Trophoblast cell (in vitro differentiated cells and primary cell): Measurements from ENCODE around the gene NTM.
A peak's percentile ranks its signal among the peaks of the same experiment; 100 is the strongest.

Source experiments
- DNase-seq, 2 donors: peaks; one replicate each; pipeline ENCODE4 v3.0.0-alpha.2; 2016
- H2AFZ ChIP-seq: 2 replicates; pipeline ENCODE4 v1.6.1; 2013; ENCODE audit warnings: low read length, moderate library complexity, mild to moderate bottlenecking; ENCODE audit not compliant: insufficient read depth, poor library complexity
- H2AK5ac ChIP-seq: 2 replicates; pipeline ENCODE4 v1.6.1; 2013; ENCODE audit warnings: mild to moderate bottlenecking, low read length
- H2BK120ac ChIP-seq: 2 replicates; pipeline ENCODE4 v1.6.1; 2013; ENCODE audit warnings: low read length, mild to moderate bottlenecking, moderate library complexity; ENCODE audit not compliant: insufficient read depth, poor library complexity
- H2BK12ac ChIP-seq: 2 replicates; pipeline ENCODE4 v1.6.1; 2013; ENCODE audit warnings: mild to moderate bottlenecking, low read length, moderate library complexity
- H2BK5ac ChIP-seq: 2 replicates; pipeline ENCODE4 v1.6.1; 2013; ENCODE audit warnings: low read length, low read depth, moderate library complexity, mild to moderate bottlenecking; ENCODE audit not compliant: poor library complexity
- H3K14ac ChIP-seq: 2 replicates; pipeline ENCODE4 v1.6.1; 2013; ENCODE audit warnings: mild to moderate bottlenecking, low read length
- H3K18ac ChIP-seq: 2 replicates; pipeline ENCODE4 v1.6.1; 2013; ENCODE audit warnings: mild to moderate bottlenecking, low read length
- H3K23ac ChIP-seq: 2 replicates; pipeline ENCODE4 v1.6.1; 2013; ENCODE audit warnings: low read length
- H3K27ac ChIP-seq: 2 replicates; pipeline ENCODE4 v1.5.1; 2013; ENCODE audit warnings: low read depth, mild to moderate bottlenecking, inconsistent platforms, low read length, moderate library complexity
- H3K27me3 ChIP-seq: 2 replicates; pipeline ENCODE4 v1.6.1; 2013; ENCODE audit warnings: inconsistent platforms, mild to moderate bottlenecking, low read length, moderate library complexity; ENCODE audit not compliant: insufficient read depth
- H3K36me3 ChIP-seq, 2 experiments: 1 replicate in 1 of 2; 2 replicates in 1 of 2; pipeline ENCODE4 v1.6.1; 2013; ENCODE audit warnings: low read length in 2 of 2, mild to moderate bottlenecking in 2 of 2, moderate library complexity in 1 of 2; ENCODE audit not compliant: insufficient read depth in 2 of 2, control insufficient read depth in 1 of 2
- H3K4ac ChIP-seq: 2 replicates; pipeline ENCODE4 v1.6.1; 2013; ENCODE audit warnings: low read depth, mild to moderate bottlenecking, low read length, moderate library complexity
- H3K4me1 ChIP-seq, 2 experiments: 1 replicate in 1 of 2; 2 replicates in 1 of 2; pipeline ENCODE4 v1.6.1; 2013; ENCODE audit warnings: low read length in 2 of 2, mild to moderate bottlenecking in 2 of 2, moderate library complexity in 1 of 2; ENCODE audit not compliant: insufficient read depth in 2 of 2, control insufficient read depth in 1 of 2
- H3K4me2 ChIP-seq: 2 replicates; pipeline ENCODE4 v1.6.1; 2013; ENCODE audit warnings: inconsistent platforms, mild to moderate bottlenecking, low read length, moderate library complexity
- H3K4me3 ChIP-seq: 2 replicates; pipeline ENCODE4 v1.5.1; 2013; ENCODE audit warnings: mild to moderate bottlenecking, low read depth, low read length, inconsistent platforms
- H3K79me1 ChIP-seq: one replicate; pipeline ENCODE4 v1.6.1; 2013; ENCODE audit warnings: low read length
- H3K79me2 ChIP-seq: 2 replicates; pipeline ENCODE4 v1.6.1; 2013; ENCODE audit warnings: low read length, mild to moderate bottlenecking; ENCODE audit not compliant: control insufficient read depth, insufficient read depth, poor library complexity
- H3K9ac ChIP-seq: 2 replicates; pipeline ENCODE4 v1.6.1; 2013; ENCODE audit warnings: mild to moderate bottlenecking, low read length
- H3K9me3 ChIP-seq: 2 replicates; pipeline ENCODE4 v1.6.1; 2013; ENCODE audit warnings: low read depth, mild to moderate bottlenecking, control low read depth, inconsistent platforms, low read length; ENCODE audit not compliant: insufficient read depth
- H4K12ac ChIP-seq: 2 replicates; pipeline ENCODE4 v1.6.1; 2013; ENCODE audit warnings: low read depth, mild to moderate bottlenecking, low read length, moderate library complexity
- H4K8ac ChIP-seq: 2 replicates; pipeline ENCODE4 v1.6.1; 2013; ENCODE audit warnings: low read depth, mild to moderate bottlenecking, low read length, moderate library complexity
- H4K91ac ChIP-seq: one replicate; pipeline ENCODE4 v1.6.1; 2013; ENCODE audit warnings: low read depth, mild to moderate bottlenecking, low read length, moderate library complexity
- WGBS: extraction: QIAGEN DNeasy Blood & Tissue Kit; methylation state at CpG from one replicate; pipeline ENCODE4 v1.1.7; 2013; ENCODE audit warnings: missing lambda C conversion rate; ENCODE audit not compliant: insufficient read length, insufficient coverage; ENCODE audit errors: extremely low coverage; 5-methylcytosine and 5-hydroxymethylcytosine counted together

Gene NTM

GRCh38 chr11:132263241-132263640 is 892.8 kb downstream of the NTM start:
- Histone ChIP-seq H3K36me3 (no peaks in the 10 kb centered on the region), H3K79me1 (no peaks in the 10 kb centered on the region), H2BK5ac (no peak overlapping the region), H3K27ac (no peak overlapping the region), H3K27me3 (no peaks in the 10 kb centered on the region), H3K4me1 (no peaks in the 10 kb centered on the region), H3K14ac (no peak overlapping the region), H2AFZ (no peak overlapping the region), H3K4me3 (no peak overlapping the region), H4K91ac (no peak overlapping the region), H2BK120ac (no peak overlapping the region), H3K18ac (no peak overlapping the region), H2BK12ac (no peak overlapping the region), H2AK5ac (no peak overlapping the region), H3K9ac (no peak overlapping the region), H3K9me3 (no peaks in the 10 kb centered on the region), H4K12ac (no peak overlapping the region), H3K4ac (no peak overlapping the region), H3K23ac (no peak overlapping the region), H3K4me2 (no peak overlapping the region), H3K79me2 (no peaks in the 10 kb centered on the region), H4K8ac (no peak overlapping the region)
- WGBS: no CpG with 5 or more reads among the region's 5 CpGs
- no peak for DNase-seq

GRCh38 chr11:132263875-132264274 is 893.5 kb downstream of the NTM start:
- no peaks in the 10 kb centered on the region for H3K27me3 ChIP-seq
- H2AFZ ChIP-seq: no peak overlapping the region
- no peak overlapping the region for H2BK5ac ChIP-seq
- H3K79me1 ChIP-seq: no peaks in the 10 kb centered on the region
- no peak overlapping the region for H4K8ac ChIP-seq
- no peaks in the 10 kb centered on the region for H3K79me2 ChIP-seq
- H3K36me3 ChIP-seq: no peaks in the 10 kb centered on the region
- no peaks in the 10 kb centered on the region for H3K4me1 ChIP-seq
- no peak overlapping the region for H4K12ac ChIP-seq
- H3K27ac ChIP-seq: no peak overlapping the region
- H3K4me2 ChIP-seq: no peak overlapping the region
- no peak for DNase-seq
- no peak overlapping the region for H2AK5ac ChIP-seq
- H3K18ac ChIP-seq: no peak overlapping the region
- no peak overlapping the region for H4K91ac ChIP-seq
- no peak overlapping the region for H2BK12ac ChIP-seq
- WGBS: no CpG with 5 or more reads among the region's 4 CpGs
- no peak overlapping the region for H3K23ac ChIP-seq
- no peak overlapping the region for H2BK120ac ChIP-seq
- H3K9me3 ChIP-seq: no peaks in the 10 kb centered on the region
- no peak overlapping the region for H3K4ac ChIP-seq
- H3K9ac ChIP-seq: no peak overlapping the region
- no peak overlapping the region for H3K4me3 ChIP-seq
- no peak overlapping the region for H3K14ac ChIP-seq

DNA sequence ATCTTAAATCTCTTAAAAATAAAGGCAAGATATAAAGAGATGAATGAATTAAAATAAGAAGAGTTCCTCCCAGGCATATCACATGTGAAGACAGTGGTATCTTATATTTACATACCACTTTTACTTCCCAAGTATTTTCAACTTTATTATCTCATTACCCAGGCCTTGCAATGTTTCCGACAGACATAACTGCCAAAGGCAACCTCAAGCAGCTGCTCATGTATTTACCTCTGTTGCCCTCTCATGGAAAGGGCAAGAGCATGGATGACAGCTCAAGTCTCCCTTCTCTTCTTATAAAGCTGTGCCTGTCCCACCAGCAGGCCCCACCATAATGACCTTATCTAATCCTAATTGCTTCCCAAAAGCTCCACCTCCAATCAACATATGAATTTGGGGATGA is 894.2 kb downstream of the NTM start:
- no peak overlapping the region for H2BK5ac ChIP-seq
- no CpG with 5 or more reads among the region's 1 CpG for WGBS
- no peaks in the 10 kb centered on the region for H3K27me3 ChIP-seq

GRCh38 chr11:132278801-132279574 is 908.6 kb downstream of the NTM start:
- Histone ChIP-seq H4K8ac (no peak overlapping the region), H3K9ac (no peak overlapping the region), H3K79me1 (no peaks in the 10 kb centered on the region), H2AFZ (no peak overlapping the region), H3K4me1 (peaks cover 0 to 2% of the 10 kb centered on the region in 2 experiments), H3K9me3 (no peaks in the 10 kb centered on the region), H3K79me2 (no peaks in the 10 kb centered on the region), H3K4me3 (no peak overlapping the region), H3K14ac (no peak overlapping the region), H2AK5ac (no peak overlapping the region), H2BK12ac (no peak overlapping the region), H2BK120ac (no peak overlapping the region), H4K91ac (no peak overlapping the region), H3K27ac (no peak overlapping the region), H3K23ac (no peak overlapping the region), H4K12ac (no peak overlapping the region), H3K36me3 (no peaks in the 10 kb centered on the region), H3K4me2 (no peak overlapping the region), H3K4ac (no peak overlapping the region), H3K27me3 (no peaks in the 10 kb centered on the region), H2BK5ac (no peak overlapping the region), H3K18ac (no peak overlapping the region)
- peak in 1 of 2 donors; percentile 9 for DNase-seq
- no CpG with 5 or more reads among the region's 6 CpGs for WGBS

More for the DNA sequence above, 894.2 kb downstream of the NTM start:
- Histone ChIP-seq H3K27ac (no peak overlapping the region), H2BK120ac (no peak overlapping the region), H3K18ac (no peak overlapping the region), H3K14ac (no peak overlapping the region), H3K4ac (no peak overlapping the region), H2BK12ac (no peak overlapping the region), H3K23ac (no peak overlapping the region), H3K4me2 (no peak overlapping the region), H3K79me2 (no peaks in the 10 kb centered on the region), H3K9ac (no peak overlapping the region), H3K79me1 (no peaks in the 10 kb centered on the region), H3K36me3 (no peaks in the 10 kb centered on the region), H4K8ac (no peak overlapping the region), H4K12ac (no peak overlapping the region), H3K4me3 (no peak overlapping the region), H2AK5ac (no peak overlapping the region), H3K4me1 (no peaks in the 10 kb centered on the region), H3K9me3 (no peaks in the 10 kb centered on the region), H4K91ac (no peak overlapping the region), H2AFZ (no peak overlapping the region)
- no peak for DNase-seq
